Measurements from ENCODE around the gene DLGAP4. TPM values are rescaled to one million over a fixed set of nuclear protein-coding genes. Genes with fewer than 3 reads are reported as not detected.

The DLGAP4 gene
- total and polyA plus RNA-seq, 9 of the 15 experiments (the other 6 are each of a cell fraction or from before 2014, with no cell fraction given) = 0.31 to 34.1 (median 4.5) TPM

- TF ChIP-seq, protein P1, sequence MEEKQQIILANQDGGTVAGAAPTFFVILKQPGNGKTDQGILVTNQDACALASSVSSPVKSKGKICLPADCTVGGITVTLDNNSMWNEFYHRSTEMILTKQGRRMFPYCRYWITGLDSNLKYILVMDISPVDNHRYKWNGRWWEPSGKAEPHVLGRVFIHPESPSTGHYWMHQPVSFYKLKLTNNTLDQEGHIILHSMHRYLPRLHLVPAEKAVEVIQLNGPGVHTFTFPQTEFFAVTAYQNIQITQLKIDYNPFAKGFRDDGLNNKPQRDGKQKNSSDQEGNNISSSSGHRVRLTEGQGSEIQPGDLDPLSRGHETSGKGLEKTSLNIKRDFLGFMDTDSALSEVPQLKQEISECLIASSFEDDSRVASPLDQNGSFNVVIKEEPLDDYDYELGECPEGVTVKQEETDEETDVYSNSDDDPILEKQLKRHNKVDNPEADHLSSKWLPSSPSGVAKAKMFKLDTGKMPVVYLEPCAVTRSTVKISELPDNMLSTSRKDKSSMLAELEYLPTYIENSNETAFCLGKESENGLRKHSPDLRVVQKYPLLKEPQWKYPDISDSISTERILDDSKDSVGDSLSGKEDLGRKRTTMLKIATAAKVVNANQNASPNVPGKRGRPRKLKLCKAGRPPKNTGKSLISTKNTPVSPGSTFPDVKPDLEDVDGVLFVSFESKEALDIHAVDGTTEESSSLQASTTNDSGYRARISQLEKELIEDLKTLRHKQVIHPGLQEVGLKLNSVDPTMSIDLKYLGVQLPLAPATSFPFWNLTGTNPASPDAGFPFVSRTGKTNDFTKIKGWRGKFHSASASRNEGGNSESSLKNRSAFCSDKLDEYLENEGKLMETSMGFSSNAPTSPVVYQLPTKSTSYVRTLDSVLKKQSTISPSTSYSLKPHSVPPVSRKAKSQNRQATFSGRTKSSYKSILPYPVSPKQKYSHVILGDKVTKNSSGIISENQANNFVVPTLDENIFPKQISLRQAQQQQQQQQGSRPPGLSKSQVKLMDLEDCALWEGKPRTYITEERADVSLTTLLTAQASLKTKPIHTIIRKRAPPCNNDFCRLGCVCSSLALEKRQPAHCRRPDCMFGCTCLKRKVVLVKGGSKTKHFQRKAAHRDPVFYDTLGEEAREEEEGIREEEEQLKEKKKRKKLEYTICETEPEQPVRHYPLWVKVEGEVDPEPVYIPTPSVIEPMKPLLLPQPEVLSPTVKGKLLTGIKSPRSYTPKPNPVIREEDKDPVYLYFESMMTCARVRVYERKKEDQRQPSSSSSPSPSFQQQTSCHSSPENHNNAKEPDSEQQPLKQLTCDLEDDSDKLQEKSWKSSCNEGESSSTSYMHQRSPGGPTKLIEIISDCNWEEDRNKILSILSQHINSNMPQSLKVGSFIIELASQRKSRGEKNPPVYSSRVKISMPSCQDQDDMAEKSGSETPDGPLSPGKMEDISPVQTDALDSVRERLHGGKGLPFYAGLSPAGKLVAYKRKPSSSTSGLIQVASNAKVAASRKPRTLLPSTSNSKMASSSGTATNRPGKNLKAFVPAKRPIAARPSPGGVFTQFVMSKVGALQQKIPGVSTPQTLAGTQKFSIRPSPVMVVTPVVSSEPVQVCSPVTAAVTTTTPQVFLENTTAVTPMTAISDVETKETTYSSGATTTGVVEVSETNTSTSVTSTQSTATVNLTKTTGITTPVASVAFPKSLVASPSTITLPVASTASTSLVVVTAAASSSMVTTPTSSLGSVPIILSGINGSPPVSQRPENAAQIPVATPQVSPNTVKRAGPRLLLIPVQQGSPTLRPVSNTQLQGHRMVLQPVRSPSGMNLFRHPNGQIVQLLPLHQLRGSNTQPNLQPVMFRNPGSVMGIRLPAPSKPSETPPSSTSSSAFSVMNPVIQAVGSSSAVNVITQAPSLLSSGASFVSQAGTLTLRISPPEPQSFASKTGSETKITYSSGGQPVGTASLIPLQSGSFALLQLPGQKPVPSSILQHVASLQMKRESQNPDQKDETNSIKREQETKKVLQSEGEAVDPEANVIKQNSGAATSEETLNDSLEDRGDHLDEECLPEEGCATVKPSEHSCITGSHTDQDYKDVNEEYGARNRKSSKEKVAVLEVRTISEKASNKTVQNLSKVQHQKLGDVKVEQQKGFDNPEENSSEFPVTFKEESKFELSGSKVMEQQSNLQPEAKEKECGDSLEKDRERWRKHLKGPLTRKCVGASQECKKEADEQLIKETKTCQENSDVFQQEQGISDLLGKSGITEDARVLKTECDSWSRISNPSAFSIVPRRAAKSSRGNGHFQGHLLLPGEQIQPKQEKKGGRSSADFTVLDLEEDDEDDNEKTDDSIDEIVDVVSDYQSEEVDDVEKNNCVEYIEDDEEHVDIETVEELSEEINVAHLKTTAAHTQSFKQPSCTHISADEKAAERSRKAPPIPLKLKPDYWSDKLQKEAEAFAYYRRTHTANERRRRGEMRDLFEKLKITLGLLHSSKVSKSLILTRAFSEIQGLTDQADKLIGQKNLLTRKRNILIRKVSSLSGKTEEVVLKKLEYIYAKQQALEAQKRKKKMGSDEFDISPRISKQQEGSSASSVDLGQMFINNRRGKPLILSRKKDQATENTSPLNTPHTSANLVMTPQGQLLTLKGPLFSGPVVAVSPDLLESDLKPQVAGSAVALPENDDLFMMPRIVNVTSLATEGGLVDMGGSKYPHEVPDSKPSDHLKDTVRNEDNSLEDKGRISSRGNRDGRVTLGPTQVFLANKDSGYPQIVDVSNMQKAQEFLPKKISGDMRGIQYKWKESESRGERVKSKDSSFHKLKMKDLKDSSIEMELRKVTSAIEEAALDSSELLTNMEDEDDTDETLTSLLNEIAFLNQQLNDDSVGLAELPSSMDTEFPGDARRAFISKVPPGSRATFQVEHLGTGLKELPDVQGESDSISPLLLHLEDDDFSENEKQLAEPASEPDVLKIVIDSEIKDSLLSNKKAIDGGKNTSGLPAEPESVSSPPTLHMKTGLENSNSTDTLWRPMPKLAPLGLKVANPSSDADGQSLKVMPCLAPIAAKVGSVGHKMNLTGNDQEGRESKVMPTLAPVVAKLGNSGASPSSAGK (IDR thresholded peaks at IDR 0.05) = peak; percentile 98
- TF ChIP-seq SMARCA4 (IDR thresholded peaks at IDR 0.05) (0 out of 2 replicates have a peak, but pooled peaks have one; percentile 15), ZNF408 (CRISPR knock-in tag; IDR thresholded peaks at IDR 0.05; ENCODE audit: low read depth) (no peak), ZNF639 (CRISPR knock-in tag; conservative IDR thresholded peaks at IDR 0.05 in 1 of 2, IDR thresholded peaks at IDR 0.05 in 1 of 2) (no peak), PTTG1 (tag; IDR thresholded peaks at IDR 0.05; ENCODE audit: low read depth) (no peak), ZNF140 (CRISPR knock-in tag; IDR thresholded peaks at IDR 0.05) (no peak), ZNF3 (CRISPR knock-in tag; IDR thresholded peaks at IDR 0.05) (no peak), NCOA6 (IDR thresholded peaks at IDR 0.05) (no peak), TARDBP (IDR thresholded peaks at IDR 0.05) (no peak), POLR2G (IDR thresholded peaks at IDR 0.05; ENCODE audit: low read depth, low read length) (peak; percentile 88), ZNF311 (CRISPR knock-in tag; IDR thresholded peaks at IDR 0.05) (no peak), NR1H2 (CRISPR knock-in tag; IDR thresholded peaks at IDR 0.05) (no peak)
- TF ChIP-seq, protein P2, sequence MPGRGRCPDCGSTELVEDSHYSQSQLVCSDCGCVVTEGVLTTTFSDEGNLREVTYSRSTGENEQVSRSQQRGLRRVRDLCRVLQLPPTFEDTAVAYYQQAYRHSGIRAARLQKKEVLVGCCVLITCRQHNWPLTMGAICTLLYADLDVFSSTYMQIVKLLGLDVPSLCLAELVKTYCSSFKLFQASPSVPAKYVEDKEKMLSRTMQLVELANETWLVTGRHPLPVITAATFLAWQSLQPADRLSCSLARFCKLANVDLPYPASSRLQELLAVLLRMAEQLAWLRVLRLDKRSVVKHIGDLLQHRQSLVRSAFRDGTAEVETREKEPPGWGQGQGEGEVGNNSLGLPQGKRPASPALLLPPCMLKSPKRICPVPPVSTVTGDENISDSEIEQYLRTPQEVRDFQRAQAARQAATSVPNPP (IDR thresholded peaks at IDR 0.05; ENCODE audit: borderline replicate concordance, insufficient read depth, insufficient read length) = no peak
Observed at GRCh38 chr20:36574366-36575135, 268.4 kb downstream of the DLGAP4 start (continued).

Data from K562 (cell line).